GM18520 (cell line): Measurements from ENCODE around the gene WDR38.

Experiments
- ATAC-seq: cut with Tn5 transposase; IDR thresholded peaks from one replicate; pipeline ENCODE4 v1.9.1; 2021; ENCODE audit not compliant: unreplicated experiment

Gene WDR38

GRCh38 chr9:124880501-124880900 lies 27.2 kb downstream of the WDR38 start:
- ATAC-seq, result no peak

GRCh38 chr9:124881138-124881743 lies 28.0 kb downstream of the WDR38 start:
- ATAC-seq, result no peak

GRCh38 chr9:124882231-124882630 lies 29.0 kb downstream of the WDR38 start:
- no peak for ATAC-seq

- ATAC-seq, result no peak
These were observed 31.1 kb downstream of the WDR38 start for GRCh38 chr9:124884376-124884775.

GRCh38 chr9:124885551-124885950 lies 32.3 kb downstream of the WDR38 start:
- ATAC-seq, result no peak

- no peak for ATAC-seq
These were observed 33.2 kb downstream of the WDR38 start for GRCh38 chr9:124886461-124886860.

- no peak for ATAC-seq
These were observed 33.7 kb downstream of the WDR38 start for GRCh38 chr9:124886866-124887492.

GRCh38 chr9:124887832-124888231 lies 34.6 kb downstream of the WDR38 start:
- no peak for ATAC-seq

GRCh38 chr9:124889006-124889405 lies 35.7 kb downstream of the WDR38 start:
- no peak for ATAC-seq

GRCh38 chr9:124890179-124890578 lies 36.9 kb downstream of the WDR38 start:
- ATAC-seq, result no peak

- ATAC-seq, result no peak
These were observed 40.9 kb downstream of the WDR38 start for GRCh38 chr9:124894035-124894740.

- no peak for ATAC-seq
These were observed 41.5 kb downstream of the WDR38 start for GRCh38 chr9:124894741-124895170.

GRCh38 chr9:124897570-124898460 lies 44.6 kb downstream of the WDR38 start:
- no peak for ATAC-seq

- ATAC-seq, result no peak
These were observed 46.6 kb downstream of the WDR38 start for GRCh38 chr9:124899845-124900244.

- no peak for ATAC-seq
These were observed 53.7 kb downstream of the WDR38 start for GRCh38 chr9:124906966-124907365.
